Suprapubic skin (tissue), 4 donors: Measurements from ENCODE around the gene ARHGEF3. TPM values are rescaled to one million over a fixed set of nuclear protein-coding genes. Genes with fewer than 3 reads are reported as not detected.
"Not testable (repeated sequence)": the region's sequence is repeated elsewhere in the genome, so short reads cannot be mapped to it uniquely, and the experiment has no call there.

ENCODE experiments used
- DNase-seq, 2 donors: peaks; one replicate each; pipeline ENCODE4 v3.0.0-alpha.2; 2019; ENCODE audit warnings: low spot score in 2 of 2
- H3K27ac ChIP-seq: fragments of 200-600 bp; sonication (generic); one replicate; pipeline ENCODE4 v1.5.1; 2019
- H3K27me3 ChIP-seq: fragments of 200-600 bp; sonication (generic); one replicate; pipeline ENCODE4 v1.5.1; 2019
- H3K36me3 ChIP-seq: fragments of 200-600 bp; sonication (generic); one replicate; pipeline ENCODE4 v1.5.1; 2019
- H3K4me1 ChIP-seq: fragments of 200-600 bp; sonication (generic); one replicate; pipeline ENCODE4 v1.5.1; 2019
- H3K4me3 ChIP-seq: fragments of 200-600 bp; sonication (generic); one replicate; pipeline ENCODE4 v1.5.1; 2019; ENCODE audit warnings: mild to moderate bottlenecking
- H3K9me3 ChIP-seq: fragments of 200-600 bp; sonication (generic); one replicate; pipeline ENCODE4 v1.5.1; 2019
- CTCF ChIP-seq, 2 donors: fragments of 200-600 bp in 1 of 2; fragments of 450-650 bp in 1 of 2; sonication (generic) in 1 of 2; IDR thresholded peaks; one replicate each; pipeline ENCODE4 v1.5.1; 2016 to 2019; ENCODE audit warnings: antibody characterized with exemption in 2 of 2, mild to moderate bottlenecking in 1 of 2, moderate library complexity in 1 of 2
- EP300 ChIP-seq: sonication (generic); formaldehyde crosslinking; IDR thresholded peaks from one replicate; pipeline ENCODE4 v1.6.1; 2017; ENCODE audit warnings: antibody characterized with exemption
- POLR2A ChIP-seq, 2 donors: fragments of 450-650 bp; IDR thresholded peaks; one replicate each; pipeline ENCODE4 v1.6.1; 2017; ENCODE audit warnings: antibody characterized with exemption in 2 of 2, mild to moderate bottlenecking in 2 of 2, moderate library complexity in 2 of 2
- POLR2AphosphoS5 ChIP-seq, 3 donors: sonication (generic); formaldehyde crosslinking; IDR thresholded peaks; one replicate each; pipeline ENCODE4 v1.6.1; 2017; ENCODE audit warnings: antibody characterized with exemption in 3 of 3
- WGBS: methylation state at CpG from one replicate; pipeline ENCODE4 v1.1.5; 2018; 5-methylcytosine and 5-hydroxymethylcytosine counted together
- total RNA-seq, 4 donors: library from RNA; depleted of rRNA; stranded (reverse); fragments of >200 nt; gene quantifications; one replicate each; pipeline ENCODE4 v1.1.0, GENCODE V29; 2016

Gene ARHGEF3
- total RNA-seq, 4 donors from 2014 or later: 16.3 to 23.0 (median 19.8) TPM

DNA sequence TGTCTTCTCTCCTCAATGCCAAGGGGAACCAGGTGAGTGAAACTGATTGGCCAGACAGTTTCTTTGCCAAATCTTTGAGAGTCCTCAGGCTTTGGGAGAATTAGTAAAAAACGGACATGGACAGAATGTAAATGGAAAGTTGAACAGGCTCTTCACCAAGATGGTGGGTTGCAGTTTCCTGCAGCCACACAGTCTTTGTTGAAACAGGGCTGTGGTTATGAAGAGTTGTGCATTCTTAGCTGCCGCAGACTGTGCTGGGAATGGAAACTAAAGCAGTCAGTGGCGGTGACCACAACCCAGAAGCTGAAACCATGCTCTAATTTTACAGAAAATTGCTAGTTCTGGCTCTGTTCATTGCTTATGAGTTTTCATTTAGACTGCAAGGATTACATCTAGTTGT is 76.6 kb downstream of the ARHGEF3 start:
- Histone ChIP-seq H3K4me3 (no peak overlapping the region), H3K4me1 (no peaks in the 10 kb centered on the region), H3K27ac (no peak overlapping the region), H3K9me3 (no peaks in the 10 kb centered on the region), H3K27me3 (no peaks in the 10 kb centered on the region), H3K36me3 (peaks cover 54% of the 10 kb centered on the region)
- DNase-seq: no peak
- 81% methylated on average over 3 of the region's 3 CpGs for WGBS
- TF ChIP-seq CTCF (IDR thresholded peaks at IDR 0.05): no peak
- no peak for TF ChIP-seq POLR2AphosphoS5 (IDR thresholded peaks at IDR 0.05)
- TF ChIP-seq POLR2A (IDR thresholded peaks at IDR 0.05): no peak
- TF ChIP-seq EP300: no peak

GRCh38 chr3:56724676-56725075 is 77.1 kb downstream of the ARHGEF3 start:
- Histone ChIP-seq H3K9me3 (no peaks in the 10 kb centered on the region), H3K4me3 (no peak overlapping the region), H3K36me3 (peaks cover 49% of the 10 kb centered on the region), H3K27me3 (no peaks in the 10 kb centered on the region), H3K27ac (no peak overlapping the region), H3K4me1 (no peaks in the 10 kb centered on the region)
- no peak for DNase-seq
- TF ChIP-seq POLR2A (IDR thresholded peaks at IDR 0.05) (no peak), CTCF (IDR thresholded peaks at IDR 0.05) (no peak), EP300 (no peak), POLR2AphosphoS5 (IDR thresholded peaks at IDR 0.05) (no peak)
- 97% methylated on average over 3 of the region's 3 CpGs for WGBS

DNA sequence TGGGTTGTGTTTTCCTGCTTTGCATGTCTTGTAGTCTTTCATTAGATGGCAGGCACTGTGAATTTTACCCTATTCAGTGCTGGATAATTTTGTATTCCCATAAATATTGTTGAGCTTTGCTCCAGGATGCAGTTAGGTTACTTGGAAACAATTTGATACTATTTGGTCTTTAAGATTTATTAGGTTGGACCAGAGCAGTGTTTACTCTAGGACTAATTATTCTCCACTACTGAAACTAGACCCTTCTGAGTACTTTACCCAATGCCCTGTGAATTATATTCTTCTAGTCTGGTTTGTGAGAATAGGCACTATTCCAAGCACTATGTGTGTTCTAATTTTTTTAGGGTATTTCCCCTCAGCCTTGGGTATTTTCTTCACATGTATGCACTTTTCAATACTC is 80.9 kb downstream of the ARHGEF3 start:
- Histone ChIP-seq H3K36me3 (peaks cover 15% of the 10 kb centered on the region), H3K4me1 (no peaks in the 10 kb centered on the region), H3K27me3 (no peaks in the 10 kb centered on the region), H3K4me3 (no peak overlapping the region), H3K27ac (no peak overlapping the region), H3K9me3 (no peaks in the 10 kb centered on the region)
- no peak for DNase-seq
- TF ChIP-seq POLR2A (IDR thresholded peaks at IDR 0.05) (no peak), CTCF (IDR thresholded peaks at IDR 0.05) (no peak), POLR2AphosphoS5 (IDR thresholded peaks at IDR 0.05) (no peak)

DNA sequence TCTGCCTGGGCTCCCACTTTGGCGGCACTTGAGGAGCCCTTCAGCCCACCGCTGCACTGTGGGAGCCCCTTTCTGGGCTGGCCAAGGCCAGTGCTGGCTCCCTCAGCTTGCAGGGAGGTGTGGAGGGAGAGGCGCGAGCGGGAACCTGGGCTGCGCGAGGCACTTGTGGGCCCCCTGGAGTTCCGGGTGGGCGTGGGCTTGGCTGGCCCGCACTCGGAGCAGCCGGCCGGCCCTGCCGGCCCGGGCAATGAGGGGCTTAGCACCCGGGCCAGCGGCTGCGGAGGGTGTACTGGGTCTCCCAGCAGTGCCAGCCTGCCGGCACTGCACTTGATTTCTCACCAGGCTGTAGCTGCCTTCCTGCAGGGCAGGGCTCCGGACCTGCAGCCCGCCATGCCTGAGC is 82.9 kb downstream of the ARHGEF3 start:
- not testable (repeated sequence) for H3K27me3 ChIP-seq, H3K27ac ChIP-seq, H3K36me3 ChIP-seq, DNase-seq, H3K4me3 ChIP-seq, H3K9me3 ChIP-seq, H3K4me1 ChIP-seq
- WGBS: 100% methylated on average over 1 of the region's 21 CpGs

- TF ChIP-seq POLR2A (IDR thresholded peaks at IDR 0.05) (no peak), CTCF (IDR thresholded peaks at IDR 0.05) (no peak), POLR2AphosphoS5 (IDR thresholded peaks at IDR 0.05) (no peak), EP300 (no peak)
- H3K4me1 ChIP-seq: no peaks in the 10 kb centered on the region
- H3K27ac ChIP-seq: no peak overlapping the region
- WGBS: 74% methylated on average over 2 of the region's 2 CpGs
- H3K36me3 ChIP-seq: no peaks in the 10 kb centered on the region
- no peak overlapping the region for H3K4me3 ChIP-seq
- DNase-seq: no peak
- no peaks in the 10 kb centered on the region for H3K27me3 ChIP-seq
- no peaks in the 10 kb centered on the region for H3K9me3 ChIP-seq
Measured at GRCh38 chr3:56711344-56711743, 90.4 kb downstream of the ARHGEF3 start.

DNA sequence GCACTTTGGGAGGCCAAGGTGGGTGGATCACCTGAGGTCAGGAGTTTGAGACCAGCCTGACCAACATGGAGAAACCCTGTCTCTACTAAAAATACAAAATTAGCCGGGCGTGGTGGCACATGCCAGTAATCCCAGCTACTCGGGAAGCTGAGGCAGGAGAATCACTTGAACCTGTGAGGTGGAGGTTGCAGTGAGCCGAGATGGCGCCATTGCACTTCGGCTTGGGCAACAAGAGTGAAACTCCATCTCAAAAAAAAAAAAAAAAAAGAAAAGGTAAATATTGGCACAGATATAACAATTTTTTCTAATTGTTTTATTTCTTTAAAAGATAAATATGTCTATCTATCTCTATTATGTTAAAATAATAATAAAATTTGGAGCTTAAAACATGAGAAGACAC is 94.3 kb downstream of the ARHGEF3 start:
- H3K27ac ChIP-seq, H3K4me1 ChIP-seq, DNase-seq, H3K36me3 ChIP-seq, H3K27me3 ChIP-seq, H3K4me3 ChIP-seq, H3K9me3 ChIP-seq: not testable (repeated sequence)
- 96% methylated on average over 6 of the region's 6 CpGs for WGBS
